MV-4-11 (cell line): ENCODE data around the gene CLIP2.
"Not testable (repeated sequence)": the region's sequence is repeated elsewhere in the genome, so short reads cannot be mapped to it uniquely, and the experiment has no call there.

Source experiments
- DNase-seq: peaks from one replicate; lab custom pipeline; 2025; lab: John Stamatoyannopoulos, UW

CLIP2 gene

GRCh38 chr7:74371381-74372341 is 82.5 kb downstream of the CLIP2 start:
- no peak for DNase-seq

DNA sequence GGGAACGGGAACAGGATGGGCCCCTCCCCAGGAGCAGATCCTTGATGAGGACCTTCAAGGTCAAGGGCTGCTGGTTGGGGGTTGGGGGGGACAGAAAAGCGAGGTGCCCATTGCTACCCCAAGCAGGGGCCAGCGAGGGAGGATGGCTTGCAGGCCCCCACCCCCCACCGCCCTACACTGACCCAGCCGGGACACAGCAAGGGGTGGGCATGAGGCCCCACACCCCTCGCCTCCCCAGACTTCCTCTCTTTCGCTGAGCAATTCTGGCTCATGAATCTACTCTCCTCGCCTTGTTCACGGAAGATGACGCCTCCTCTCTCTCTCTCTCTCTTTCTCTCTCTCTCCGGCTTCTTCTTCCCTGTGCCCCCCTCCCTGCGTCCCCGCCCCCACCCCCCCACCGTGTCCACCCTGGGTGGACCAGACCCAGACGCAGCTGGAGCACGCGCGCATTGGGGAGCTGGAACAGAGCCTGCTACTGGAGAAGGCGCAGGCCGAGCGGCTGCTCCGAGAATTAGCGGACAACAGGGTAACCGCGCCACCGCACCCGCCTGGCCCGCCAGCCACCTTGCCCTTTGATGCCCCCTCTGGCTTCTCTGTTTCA is 83.4 kb downstream of the CLIP2 start:
- DNase-seq = no peak

DNA sequence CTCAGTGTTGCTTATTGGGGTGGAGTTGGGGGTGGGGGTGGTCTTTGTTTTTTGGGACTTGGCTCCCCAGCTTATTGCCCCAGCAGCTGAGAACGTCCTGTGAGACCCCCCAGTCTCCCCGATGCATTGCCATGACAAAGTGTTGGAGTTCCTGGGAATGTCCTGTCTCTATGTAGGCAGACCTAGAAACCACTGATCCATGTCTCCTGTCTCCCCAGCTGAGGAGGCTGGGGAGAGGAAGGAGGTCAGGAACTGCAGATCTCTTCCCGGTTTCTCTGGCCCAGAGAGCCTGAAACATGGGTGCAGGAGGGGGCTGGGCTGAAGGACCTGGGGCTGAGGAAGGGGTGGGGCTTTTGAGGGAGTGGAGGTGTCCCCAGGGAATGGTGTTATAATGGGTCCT is 84.3 kb downstream of the CLIP2 start:
- DNase-seq = no peak

DNA sequence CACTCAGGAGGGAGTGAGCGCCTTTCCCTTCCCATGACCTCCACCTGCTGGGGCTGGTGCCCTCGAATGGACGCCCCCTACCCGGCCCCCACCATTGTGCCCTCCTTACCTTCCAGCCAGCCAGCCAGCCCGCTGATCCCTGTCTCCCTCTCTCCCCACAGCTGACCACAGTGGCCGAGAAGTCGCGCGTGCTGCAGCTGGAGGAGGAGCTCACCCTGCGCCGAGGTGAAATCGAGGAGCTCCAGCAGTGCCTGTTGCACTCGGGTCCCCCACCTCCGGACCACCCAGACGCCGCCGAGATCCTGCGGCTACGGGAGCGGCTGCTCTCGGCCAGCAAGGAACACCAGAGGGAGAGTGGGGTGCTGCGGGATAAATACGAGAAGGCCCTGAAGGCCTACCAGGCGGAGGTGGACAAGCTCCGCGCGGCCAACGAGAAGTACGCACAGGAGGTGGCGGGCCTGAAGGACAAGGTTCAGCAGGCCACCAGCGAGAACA is 86.6 kb downstream of the CLIP2 start:
- no peak for DNase-seq

DNA sequence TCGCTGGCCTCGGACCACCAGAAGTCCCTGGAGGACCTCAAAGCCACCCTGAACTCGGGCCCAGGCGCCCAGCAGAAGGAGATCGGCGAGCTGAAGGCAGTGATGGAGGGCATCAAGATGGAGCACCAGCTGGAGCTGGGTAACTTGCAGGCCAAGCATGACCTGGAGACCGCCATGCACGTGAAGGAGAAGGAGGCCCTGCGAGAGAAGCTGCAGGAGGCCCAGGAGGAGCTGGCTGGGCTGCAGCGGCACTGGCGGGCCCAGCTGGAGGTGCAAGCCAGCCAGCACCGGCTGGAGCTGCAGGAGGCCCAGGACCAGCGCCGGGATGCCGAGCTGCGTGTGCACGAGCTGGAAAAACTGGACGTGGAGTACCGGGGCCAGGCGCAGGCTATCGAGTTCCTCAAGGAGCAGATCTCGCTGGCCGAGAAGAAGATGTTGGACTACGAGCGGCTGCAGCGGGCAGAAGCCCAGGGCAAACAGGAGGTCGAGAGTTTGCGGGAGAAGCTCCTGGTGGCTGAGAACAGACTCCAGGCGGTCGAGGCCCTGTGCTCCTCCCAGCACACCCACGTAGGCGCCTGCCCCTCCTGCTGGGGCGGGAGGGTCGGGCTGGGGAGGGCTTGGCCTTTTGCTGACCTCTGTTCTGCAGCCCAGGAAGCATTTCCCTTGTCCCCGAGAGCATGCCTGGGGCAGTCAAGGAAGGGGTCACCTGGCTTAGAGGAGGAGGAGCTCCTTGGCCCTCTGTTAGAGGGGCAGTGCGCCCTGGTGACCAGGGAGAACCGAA is 87.2 kb downstream of the CLIP2 start:
- DNase-seq = no peak

DNA sequence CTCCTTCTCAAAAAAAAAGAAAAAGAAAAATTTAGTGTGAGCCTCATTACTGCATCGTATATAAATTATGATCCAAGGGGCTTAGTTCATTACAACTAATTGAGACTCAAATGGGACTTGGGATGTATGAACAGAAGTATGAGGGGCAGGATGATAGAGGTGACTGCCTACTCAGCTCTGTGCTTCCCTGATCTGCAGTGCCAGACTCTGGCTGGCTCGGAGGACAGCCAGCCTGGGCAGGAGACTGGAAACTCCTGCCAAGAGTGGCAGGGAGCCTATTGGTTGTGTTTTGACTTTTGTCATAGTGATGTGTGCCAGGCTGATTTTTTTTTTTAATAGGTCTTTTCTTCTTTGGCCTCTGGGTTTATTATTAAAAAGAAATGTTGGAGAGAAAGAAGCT is 90.7 kb downstream of the CLIP2 start:
- DNase-seq = no peak

GRCh38 chr7:74380720-74381119 is 91.5 kb downstream of the CLIP2 start:
- no peak for DNase-seq

DNA sequence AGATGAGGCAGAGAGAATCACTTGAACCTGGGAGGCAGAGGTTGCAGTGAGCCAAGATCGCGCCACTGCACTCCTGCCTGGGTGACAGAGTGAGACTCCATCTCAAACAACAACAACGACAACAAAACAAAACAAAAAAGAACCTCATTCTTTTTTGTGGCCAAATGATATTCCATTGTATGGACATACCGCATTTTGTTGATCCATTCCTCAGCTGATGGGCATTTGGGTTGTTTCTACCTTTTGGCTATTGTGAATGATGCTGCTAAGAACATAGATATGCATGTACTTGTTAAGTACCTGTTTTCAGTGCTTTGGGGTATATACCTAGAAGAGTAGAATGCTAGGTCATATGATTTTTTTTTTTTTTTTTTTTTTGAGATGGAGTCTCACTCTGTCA is 94.9 kb downstream of the CLIP2 start:
- DNase-seq = not testable (repeated sequence)

- not testable (repeated sequence) for DNase-seq
Measured at GRCh38 chr7:74384854-74385253, 95.6 kb downstream of the CLIP2 start.

- no peak for DNase-seq
Measured at GRCh38 chr7:74387606-74388005, 98.4 kb downstream of the CLIP2 start.

DNA sequence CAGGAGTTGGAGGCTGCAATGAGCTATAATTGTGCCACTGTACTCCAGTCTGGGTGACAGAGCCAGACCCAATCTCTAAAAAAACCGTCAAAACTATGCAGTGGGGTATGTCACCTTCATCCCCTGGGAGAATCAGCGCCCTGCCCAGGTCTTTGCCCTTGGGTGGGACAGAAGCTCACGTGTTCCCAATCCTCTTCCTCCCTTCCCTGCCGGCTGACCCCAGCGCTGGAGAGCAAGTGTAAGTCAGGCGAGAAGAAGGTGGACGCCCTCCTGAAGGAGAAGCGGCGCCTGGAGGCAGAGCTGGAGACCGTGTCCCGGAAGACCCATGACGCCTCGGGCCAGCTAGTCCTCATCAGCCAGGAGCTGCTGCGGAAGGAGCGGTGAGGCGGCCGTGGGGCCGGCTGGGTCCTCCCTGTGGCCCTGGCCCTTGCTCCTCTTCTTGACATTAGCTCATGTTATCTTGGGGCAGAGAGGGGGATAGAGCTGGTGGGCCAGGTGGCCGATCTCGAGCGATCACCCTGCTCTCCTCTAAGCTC is 99.7 kb downstream of the CLIP2 start:
- DNase-seq = no peak

DNA sequence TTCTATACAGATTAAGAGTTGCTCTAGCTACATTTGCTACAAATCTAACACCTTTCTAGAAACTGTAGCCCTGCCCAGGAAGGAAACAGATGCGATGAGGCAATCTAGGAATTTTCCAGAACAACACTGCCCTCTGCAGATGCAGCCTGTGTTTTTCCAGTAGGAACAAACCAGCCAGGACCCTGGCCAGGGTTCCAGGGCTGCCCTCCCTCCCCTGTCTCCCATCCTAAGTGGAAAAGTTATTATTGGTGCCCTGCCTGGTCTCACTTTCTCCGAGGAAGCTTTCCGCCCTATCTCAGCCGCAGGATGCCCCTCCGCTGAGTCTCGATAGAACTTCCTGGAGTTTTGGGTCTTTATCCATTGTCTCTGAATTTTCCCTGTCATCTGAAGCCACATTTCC is 104.5 kb downstream of the CLIP2 start:
- DNase-seq = peak; percentile 24

DNA sequence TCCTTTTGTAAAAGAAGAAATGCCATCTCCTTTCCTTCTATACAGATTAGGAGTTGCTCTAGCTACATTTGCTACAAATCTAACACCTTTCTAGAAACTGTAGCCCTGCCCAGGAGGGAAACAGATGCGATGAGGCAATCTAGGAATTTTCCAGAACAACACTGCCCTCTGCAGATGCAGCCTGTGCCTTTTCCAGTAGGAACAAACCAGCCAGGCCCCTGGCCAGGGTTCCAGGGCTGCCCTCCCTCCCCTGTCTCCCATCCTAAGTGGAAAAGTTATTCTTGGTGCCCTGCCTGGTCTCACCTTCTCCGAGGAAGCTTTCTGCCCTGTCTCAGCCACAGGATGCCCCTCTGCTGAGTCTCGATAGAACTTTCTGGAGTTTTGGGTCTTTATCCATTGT is 105.4 kb downstream of the CLIP2 start:
- DNase-seq = peak; percentile 20

GRCh38 chr7:74395745-74396311 is 106.6 kb downstream of the CLIP2 start:
- DNase-seq = no peak

DNA sequence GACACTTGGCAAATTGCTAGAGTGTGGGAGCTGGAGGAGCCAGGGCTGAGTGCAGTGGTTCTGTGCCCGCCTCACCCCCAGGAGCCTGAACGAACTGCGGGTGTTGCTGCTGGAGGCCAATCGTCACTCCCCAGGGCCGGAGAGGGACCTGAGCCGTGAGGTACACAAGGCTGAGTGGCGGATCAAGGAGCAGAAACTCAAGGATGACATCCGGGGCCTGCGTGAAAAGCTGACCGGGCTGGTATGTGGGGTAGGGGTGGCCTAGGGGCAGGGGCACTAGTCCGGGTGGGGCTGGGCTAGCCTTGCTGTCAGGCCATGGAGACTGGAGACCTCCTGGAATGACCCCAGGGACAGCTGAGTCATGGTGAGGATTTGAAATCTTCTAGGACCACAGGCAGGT is 107.8 kb downstream of the CLIP2 start:
- no peak for DNase-seq

DNA sequence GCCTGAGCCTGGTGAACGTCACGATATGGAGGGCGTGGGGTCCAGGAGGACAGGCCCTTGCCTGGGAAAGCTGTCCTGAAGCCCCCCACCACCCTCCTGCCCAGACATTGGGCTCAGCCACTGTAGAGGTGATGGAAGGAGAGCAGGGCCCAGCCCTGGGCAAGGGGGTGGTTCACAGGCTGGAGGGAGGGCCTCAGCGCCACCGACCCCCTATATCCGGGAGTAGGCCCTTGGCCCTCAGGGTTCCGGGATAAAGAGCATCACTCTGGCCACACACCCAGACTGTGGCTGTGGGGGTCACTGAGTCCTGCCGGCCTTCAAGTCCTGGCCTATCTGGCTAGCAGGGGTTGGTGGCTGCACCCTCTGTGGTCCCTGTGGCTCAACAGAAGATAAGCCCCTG is 109.2 kb downstream of the CLIP2 start:
- DNase-seq = no peak

- no peak for DNase-seq
Measured at GRCh38 chr7:74399006-74399405, 109.8 kb downstream of the CLIP2 start.

DNA sequence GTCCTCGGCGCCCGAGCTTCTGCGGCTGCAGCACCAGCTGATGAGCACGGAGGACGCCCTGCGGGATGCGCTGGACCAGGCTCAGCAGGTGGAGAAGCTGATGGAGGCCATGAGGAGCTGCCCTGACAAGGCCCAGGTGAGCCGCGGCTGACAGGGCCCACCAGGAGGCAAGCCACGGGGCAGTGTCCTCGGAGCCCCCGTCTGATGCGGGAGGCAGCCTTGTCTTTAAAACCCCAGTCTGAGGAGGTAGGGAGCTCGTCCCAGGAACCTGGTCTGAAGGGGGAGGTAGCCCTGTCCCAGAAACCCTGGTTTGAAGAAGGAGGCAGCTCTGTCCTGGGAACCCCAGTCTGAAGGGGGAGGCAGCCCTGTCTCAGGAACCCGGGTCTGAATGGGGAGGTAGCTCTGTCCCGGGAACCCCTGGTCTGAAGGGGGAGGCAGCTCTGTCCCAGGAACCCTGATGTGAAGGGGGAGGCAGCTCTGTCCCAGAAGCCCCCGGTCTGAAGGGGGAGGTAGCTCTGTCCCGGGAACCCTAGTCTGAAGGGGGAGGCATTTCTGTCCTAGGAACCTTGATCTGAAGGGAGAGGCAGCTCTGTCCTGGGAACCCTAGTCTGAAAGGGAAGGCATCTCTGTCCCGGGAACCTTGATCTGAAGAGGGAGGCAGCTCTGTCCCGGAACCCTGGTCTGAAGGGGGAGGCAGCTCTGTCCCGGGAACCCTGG is 111.4 kb downstream of the CLIP2 start:
- DNase-seq = no peak

DNA sequence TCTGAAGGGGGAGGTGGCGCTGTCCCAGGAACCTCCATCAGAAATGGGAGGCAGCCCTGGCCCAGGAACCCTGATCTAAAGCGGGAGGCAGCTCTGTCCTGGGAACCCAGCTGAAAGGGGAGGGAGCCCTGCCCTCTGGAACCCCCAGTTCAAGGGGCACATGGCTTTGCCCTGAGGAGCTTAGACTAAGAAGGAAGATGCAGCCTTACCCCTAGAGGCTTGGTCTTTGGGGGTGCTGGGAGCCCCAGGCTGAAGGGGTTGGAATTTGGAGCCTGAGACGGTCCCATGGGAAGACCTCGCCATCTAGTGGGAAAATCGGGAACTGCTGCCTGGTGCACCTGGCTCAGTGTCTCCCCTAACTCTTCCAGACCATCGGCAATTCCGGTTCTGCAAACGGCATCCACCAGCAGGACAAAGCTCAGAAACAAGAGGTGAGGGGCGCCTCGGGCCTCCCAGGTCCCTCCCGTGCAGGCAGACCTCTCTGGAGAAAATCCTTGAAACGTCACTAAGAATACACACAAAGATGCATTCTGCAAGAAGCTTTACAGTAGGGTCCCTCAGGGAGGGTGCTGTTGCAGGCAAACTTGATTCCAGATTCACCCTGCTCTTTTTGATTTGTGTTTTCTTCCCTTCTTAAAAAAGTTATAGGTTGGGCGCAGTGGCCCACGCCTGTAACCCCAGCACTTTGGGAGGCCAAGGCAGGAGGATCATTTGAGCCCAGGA is 112.1 kb downstream of the CLIP2 start:
- peak; percentile 47 for DNase-seq

DNA sequence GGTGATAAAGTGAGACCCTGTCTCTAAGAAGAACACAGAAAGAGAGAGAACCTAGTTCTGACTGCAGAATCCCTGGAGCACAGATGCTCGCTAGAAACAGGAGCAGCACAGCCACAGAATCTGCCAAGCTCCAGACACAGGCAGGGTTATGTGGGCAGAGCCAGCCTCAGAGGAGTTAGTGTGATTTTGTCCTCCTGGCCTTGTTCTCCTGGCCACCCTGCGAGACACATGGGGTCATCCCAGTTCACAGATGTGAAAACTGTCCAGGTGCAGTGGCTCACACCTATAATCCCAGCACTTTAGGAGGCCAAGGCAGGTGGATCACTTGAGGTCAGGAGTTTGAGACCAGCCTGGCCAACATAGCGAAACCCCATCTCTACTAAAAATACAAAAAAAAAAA is 113.5 kb downstream of the CLIP2 start:
- DNase-seq = not testable (repeated sequence)
